T-helper 1 cell treated with Interleukin-12 subunit alpha and Interleukin-12 subunit beta and Interleukin-4 antibody, amounts not matched to agents 30 μg/mL and 1 μg/mL, for 36 hours (primary cell): Measurements from ENCODE around the gene GNAI3.

ENCODE experiments used
- H3K27ac Mint-ChIP-seq: one replicate; pipeline ENCODE4 v1.8.0; 2021; ENCODE audit warnings: mild to moderate bottlenecking, mixed read lengths
- H3K27me3 Mint-ChIP-seq: one replicate; pipeline ENCODE4 v1.8.0; 2021; ENCODE audit warnings: low read depth, mixed read lengths
- H3K36me3 Mint-ChIP-seq: one replicate; pipeline ENCODE4 v1.8.0; 2021; ENCODE audit warnings: low read depth, mixed read lengths
- H3K4me1 Mint-ChIP-seq: one replicate; pipeline ENCODE4 v1.8.0; 2021; ENCODE audit warnings: low read depth, mixed read lengths
- H3K4me3 Mint-ChIP-seq: one replicate; pipeline ENCODE4 v1.8.0; 2021; ENCODE audit warnings: mild to moderate bottlenecking, moderate library complexity, mixed read lengths
- H3K9me3 Mint-ChIP-seq: one replicate; pipeline ENCODE4 v1.8.0; 2021; ENCODE audit warnings: mixed read lengths

GNAI3 gene

GRCh38 chr1:109584766-109585165, 36.4 kb downstream of the GNAI3 start:
- no peaks in the 10 kb centered on the region for H3K4me1 Mint-ChIP-seq
- H3K36me3 Mint-ChIP-seq, result peaks cover 58% of the 10 kb centered on the region
- H3K4me3 Mint-ChIP-seq, result no peak overlapping the region
- no peaks in the 10 kb centered on the region for H3K9me3 Mint-ChIP-seq
- H3K27ac Mint-ChIP-seq, result no peak overlapping the region
- H3K27me3 Mint-ChIP-seq, result no peaks in the 10 kb centered on the region

- Mint-ChIP-seq H3K36me3 (peaks cover 60% of the 10 kb centered on the region), H3K27me3 (no peaks in the 10 kb centered on the region), H3K27ac (no peak overlapping the region), H3K4me3 (no peak overlapping the region), H3K9me3 (no peaks in the 10 kb centered on the region), H3K4me1 (no peaks in the 10 kb centered on the region)
Observed at GRCh38 chr1:109586055-109586454, 37.6 kb downstream of the GNAI3 start.

- Mint-ChIP-seq H3K9me3 (no peaks in the 10 kb centered on the region), H3K27me3 (no peaks in the 10 kb centered on the region), H3K27ac (no peak overlapping the region), H3K36me3 (peaks cover 62% of the 10 kb centered on the region), H3K4me1 (no peaks in the 10 kb centered on the region), H3K4me3 (no peak overlapping the region)
Observed at GRCh38 chr1:109589177-109589576, 40.8 kb downstream of the GNAI3 start.

GRCh38 chr1:109589679-109590078, 41.3 kb downstream of the GNAI3 start:
- Mint-ChIP-seq H3K27ac (no peak overlapping the region), H3K4me3 (no peak overlapping the region), H3K36me3 (peaks cover 59% of the 10 kb centered on the region)

GRCh38 chr1:109592916-109593315, 44.5 kb downstream of the GNAI3 start:
- H3K4me1 Mint-ChIP-seq, result no peaks in the 10 kb centered on the region
- H3K9me3 Mint-ChIP-seq, result no peaks in the 10 kb centered on the region
- H3K27me3 Mint-ChIP-seq, result no peaks in the 10 kb centered on the region
- no peak overlapping the region for H3K4me3 Mint-ChIP-seq
- H3K27ac Mint-ChIP-seq, result no peak overlapping the region
- H3K36me3 Mint-ChIP-seq, result peaks cover 40% of the 10 kb centered on the region

More at GRCh38 chr1:109589679-109590078, 41.3 kb downstream of the GNAI3 start:
- Mint-ChIP-seq H3K4me1 (no peaks in the 10 kb centered on the region), H3K9me3 (no peaks in the 10 kb centered on the region), H3K27me3 (no peaks in the 10 kb centered on the region)

- peaks cover 26% of the 10 kb centered on the region for H3K36me3 Mint-ChIP-seq
- H3K4me1 Mint-ChIP-seq, result peaks cover 2% of the 10 kb centered on the region
- no peaks in the 10 kb centered on the region for H3K9me3 Mint-ChIP-seq
- no peak overlapping the region for H3K4me3 Mint-ChIP-seq
- H3K27ac Mint-ChIP-seq, result no peak overlapping the region
- H3K27me3 Mint-ChIP-seq, result no peaks in the 10 kb centered on the region
Observed at GRCh38 chr1:109595531-109595930, 47.1 kb downstream of the GNAI3 start.

GRCh38 chr1:109598156-109598555, 49.7 kb downstream of the GNAI3 start:
- H3K4me3 Mint-ChIP-seq, result no peak overlapping the region
- no peak overlapping the region for H3K27ac Mint-ChIP-seq
- H3K9me3 Mint-ChIP-seq, result no peaks in the 10 kb centered on the region

GRCh38 chr1:109598655-109599054, 50.2 kb downstream of the GNAI3 start:
- peaks cover 11% of the 10 kb centered on the region for H3K36me3 Mint-ChIP-seq
- no peak overlapping the region for H3K27ac Mint-ChIP-seq
- no peak overlapping the region for H3K4me3 Mint-ChIP-seq
- no peaks in the 10 kb centered on the region for H3K27me3 Mint-ChIP-seq
- peaks cover 4% of the 10 kb centered on the region for H3K4me1 Mint-ChIP-seq
- no peaks in the 10 kb centered on the region for H3K9me3 Mint-ChIP-seq

More at GRCh38 chr1:109598156-109598555, 49.7 kb downstream of the GNAI3 start:
- Mint-ChIP-seq H3K36me3 (peaks cover 16% of the 10 kb centered on the region), H3K4me1 (peaks cover 4% of the 10 kb centered on the region), H3K27me3 (no peaks in the 10 kb centered on the region)

GRCh38 chr1:109603229-109603628, 54.8 kb downstream of the GNAI3 start:
- Mint-ChIP-seq H3K4me1 (peaks cover 4% of the 10 kb centered on the region), H3K27ac (no peak overlapping the region), H3K9me3 (no peaks in the 10 kb centered on the region), H3K27me3 (no peaks in the 10 kb centered on the region), H3K36me3 (peaks cover 6% of the 10 kb centered on the region), H3K4me3 (no peak overlapping the region)

GRCh38 chr1:109605381-109605780, 57.0 kb downstream of the GNAI3 start:
- H3K4me3 Mint-ChIP-seq, result no peak overlapping the region
- no peaks in the 10 kb centered on the region for H3K9me3 Mint-ChIP-seq
- no peaks in the 10 kb centered on the region for H3K36me3 Mint-ChIP-seq
- no peaks in the 10 kb centered on the region for H3K27me3 Mint-ChIP-seq
- H3K27ac Mint-ChIP-seq, result no peak overlapping the region
- H3K4me1 Mint-ChIP-seq, result peaks cover 3% of the 10 kb centered on the region

GRCh38 chr1:109609881-109610280, 61.5 kb downstream of the GNAI3 start:
- Mint-ChIP-seq H3K36me3 (no peaks in the 10 kb centered on the region), H3K4me1 (no peaks in the 10 kb centered on the region), H3K4me3 (no peak overlapping the region)

GRCh38 chr1:109610609-109611307, 62.3 kb downstream of the GNAI3 start:
- no peak overlapping the region for H3K27ac Mint-ChIP-seq
- H3K4me3 Mint-ChIP-seq, result no peak overlapping the region
- H3K4me1 Mint-ChIP-seq, result peaks cover 2% of the 10 kb centered on the region
- H3K36me3 Mint-ChIP-seq, result no peaks in the 10 kb centered on the region
- no peaks in the 10 kb centered on the region for H3K9me3 Mint-ChIP-seq
- H3K27me3 Mint-ChIP-seq, result no peaks in the 10 kb centered on the region

More at GRCh38 chr1:109609881-109610280, 61.5 kb downstream of the GNAI3 start:
- H3K27ac Mint-ChIP-seq, result no peak overlapping the region
- no peaks in the 10 kb centered on the region for H3K9me3 Mint-ChIP-seq
- H3K27me3 Mint-ChIP-seq, result no peaks in the 10 kb centered on the region

- no peak overlapping the region for H3K4me3 Mint-ChIP-seq
- no peaks in the 10 kb centered on the region for H3K27me3 Mint-ChIP-seq
- no peaks in the 10 kb centered on the region for H3K9me3 Mint-ChIP-seq
- H3K27ac Mint-ChIP-seq, result no peak overlapping the region
- H3K4me1 Mint-ChIP-seq, result peaks cover 8% of the 10 kb centered on the region
- no peaks in the 10 kb centered on the region for H3K36me3 Mint-ChIP-seq
Observed at GRCh38 chr1:109611308-109611990, 63.0 kb downstream of the GNAI3 start.

- Mint-ChIP-seq H3K4me1 (peaks cover 19% of the 10 kb centered on the region), H3K36me3 (no peaks in the 10 kb centered on the region), H3K27ac (no peak overlapping the region), H3K4me3 (no peak overlapping the region), H3K9me3 (no peaks in the 10 kb centered on the region), H3K27me3 (no peaks in the 10 kb centered on the region)
Observed at GRCh38 chr1:109613361-109614147, 65.1 kb downstream of the GNAI3 start.
